ENCODE data around the gene RAB4A. TPM values are rescaled to one million over a fixed set of nuclear protein-coding genes. Genes with fewer than 3 reads are reported as not detected.

RAB4A gene
- total RNA-seq, 6 donors from 2014 or later, result 16.8 to 68.6 (median 42.4) TPM

DNA sequence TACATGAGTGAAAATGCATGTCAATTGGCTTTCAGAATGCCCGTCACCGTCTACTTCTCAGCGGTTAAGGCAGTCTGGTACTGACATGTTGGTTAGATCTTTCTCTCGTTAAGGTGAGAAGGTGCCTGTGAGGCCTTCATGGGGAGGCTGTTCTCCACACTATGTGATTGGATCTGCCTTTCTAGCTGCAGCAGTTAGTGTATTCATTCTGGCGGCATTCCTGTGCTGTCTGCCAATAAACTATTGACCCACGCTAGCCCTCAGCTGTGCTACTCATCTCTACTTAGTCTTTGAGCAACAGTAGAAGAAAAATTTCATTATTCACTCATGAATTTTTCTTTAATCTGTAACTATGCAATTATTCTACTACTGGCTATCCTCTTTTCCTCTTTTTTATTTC is 39.9 kb downstream of the RAB4A start:
- DNase-seq (no peak), ATAC-seq (ENCODE audit: low FRiP score in 2 of 2) (no peak)
- H3K27me3 ChIP-seq, result no peaks in the 10 kb centered on the region
- H3K4me1 ChIP-seq, result no peaks in the 10 kb centered on the region
- TF ChIP-seq POLR2A (IDR thresholded peaks at IDR 0.05) (no peak), EP300 (IDR thresholded peaks at IDR 0.05) (no peak), POLR2AphosphoS5 (IDR thresholded peaks at IDR 0.05) (no peak)
- TF ChIP-seq, protein P1, sequence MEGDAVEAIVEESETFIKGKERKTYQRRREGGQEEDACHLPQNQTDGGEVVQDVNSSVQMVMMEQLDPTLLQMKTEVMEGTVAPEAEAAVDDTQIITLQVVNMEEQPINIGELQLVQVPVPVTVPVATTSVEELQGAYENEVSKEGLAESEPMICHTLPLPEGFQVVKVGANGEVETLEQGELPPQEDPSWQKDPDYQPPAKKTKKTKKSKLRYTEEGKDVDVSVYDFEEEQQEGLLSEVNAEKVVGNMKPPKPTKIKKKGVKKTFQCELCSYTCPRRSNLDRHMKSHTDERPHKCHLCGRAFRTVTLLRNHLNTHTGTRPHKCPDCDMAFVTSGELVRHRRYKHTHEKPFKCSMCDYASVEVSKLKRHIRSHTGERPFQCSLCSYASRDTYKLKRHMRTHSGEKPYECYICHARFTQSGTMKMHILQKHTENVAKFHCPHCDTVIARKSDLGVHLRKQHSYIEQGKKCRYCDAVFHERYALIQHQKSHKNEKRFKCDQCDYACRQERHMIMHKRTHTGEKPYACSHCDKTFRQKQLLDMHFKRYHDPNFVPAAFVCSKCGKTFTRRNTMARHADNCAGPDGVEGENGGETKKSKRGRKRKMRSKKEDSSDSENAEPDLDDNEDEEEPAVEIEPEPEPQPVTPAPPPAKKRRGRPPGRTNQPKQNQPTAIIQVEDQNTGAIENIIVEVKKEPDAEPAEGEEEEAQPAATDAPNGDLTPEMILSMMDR (IDR thresholded peaks at IDR 0.05), result no peak
- no peaks in the 10 kb centered on the region for H3K9me3 ChIP-seq
- no peak overlapping the region for H3K27ac ChIP-seq
- peaks cover 0 to 16% (median 6%) of the 10 kb centered on the region in 4 donors for H3K36me3 ChIP-seq
- 86 to 88% methylated on average over 6 of the region's 6 CpGs for WGBS, 2 donors
- H3K4me3 ChIP-seq, result no peak overlapping the region

DNA sequence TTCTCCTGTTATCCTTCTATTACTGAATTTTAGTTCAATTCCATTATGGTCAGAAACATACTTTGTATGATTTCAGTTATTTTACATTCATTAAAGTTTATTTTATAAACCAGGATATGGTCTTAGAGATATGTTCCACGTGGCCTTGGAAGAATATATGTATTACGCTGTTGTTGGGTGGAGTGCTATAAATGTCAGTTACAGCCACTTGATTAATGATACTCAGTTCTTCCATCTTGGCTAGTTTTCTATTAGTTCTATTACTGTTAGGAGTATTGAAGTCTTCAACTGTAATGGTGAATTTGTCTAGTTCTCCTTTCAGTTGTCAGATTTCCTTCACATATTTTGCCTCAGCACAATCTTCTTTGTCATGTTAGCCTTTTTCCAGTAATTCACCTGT is 45.3 kb downstream of the RAB4A start:
- Histone ChIP-seq H3K4me3 (no peak overlapping the region), H3K36me3 (peaks cover 0 to 7% (median 5%) of the 10 kb centered on the region in 4 donors), H3K4me1 (no peaks in the 10 kb centered on the region), H3K27ac (no peak overlapping the region), H3K27me3 (no peaks in the 10 kb centered on the region), H3K9me3 (no peaks in the 10 kb centered on the region)
- WGBS, 2 donors, result 77 to 84% methylated on average over 2 of the region's 2 CpGs
- ATAC-seq (ENCODE audit: low FRiP score in 2 of 2), result no peak
- no peak for TF ChIP-seq POLR2A (IDR thresholded peaks at IDR 0.05)
- TF ChIP-seq, protein P1 (IDR thresholded peaks at IDR 0.05), result no peak
- TF ChIP-seq EP300 (IDR thresholded peaks at IDR 0.05), result no peak
- TF ChIP-seq POLR2AphosphoS5 (IDR thresholded peaks at IDR 0.05), result no peak
- DNase-seq, result no peak

GRCh38 chr1:229318056-229318455 is 47.1 kb downstream of the RAB4A start:
- Histone ChIP-seq H3K9me3 (no peaks in the 10 kb centered on the region), H3K4me3 (no peak overlapping the region), H3K4me1 (no peaks in the 10 kb centered on the region), H3K27ac (no peak overlapping the region), H3K36me3 (peaks cover 0 to 8% (median 5%) of the 10 kb centered on the region in 4 donors), H3K27me3 (no peaks in the 10 kb centered on the region)
- ATAC-seq (ENCODE audit: low FRiP score in 2 of 2) (no peak), DNase-seq (no peak)
- WGBS, 2 donors, result 61 to 64% methylated on average over 4 of the region's 4 CpGs
- TF ChIP-seq POLR2A (IDR thresholded peaks at IDR 0.05) (no peak), POLR2AphosphoS5 (IDR thresholded peaks at IDR 0.05) (no peak)
- TF ChIP-seq, protein P1 (IDR thresholded peaks at IDR 0.05), result no peak

GRCh38 chr1:229319487-229319886 is 48.6 kb downstream of the RAB4A start:
- DNase-seq (no peak), ATAC-seq (ENCODE audit: low FRiP score in 2 of 2) (no peak)
- no peaks in the 10 kb centered on the region for H3K9me3 ChIP-seq
- no peaks in the 10 kb centered on the region for H3K4me1 ChIP-seq
- TF ChIP-seq POLR2AphosphoS5 (IDR thresholded peaks at IDR 0.05), result no peak
- no peak overlapping the region for H3K4me3 ChIP-seq
- H3K27ac ChIP-seq, result no peak overlapping the region
- no peaks in the 10 kb centered on the region for H3K27me3 ChIP-seq
- WGBS, 2 donors, result 89 to 92% methylated on average over 6 to 7 of the region's 7 CpGs
- peaks cover 0 to 18% (median 5%) of the 10 kb centered on the region in 4 donors for H3K36me3 ChIP-seq

GRCh38 chr1:229323201-229323600 is 52.3 kb downstream of the RAB4A start:
- Histone ChIP-seq H3K4me1 (peaks cover 0 to 4% (median 4%) of the 10 kb centered on the region in 4 donors), H3K36me3 (peaks cover 0 to 30% (median 7%) of the 10 kb centered on the region in 4 donors), H3K4me3 (no peak overlapping the region), H3K9me3 (no peaks in the 10 kb centered on the region), H3K27ac (no peak overlapping the region), H3K27me3 (no peaks in the 10 kb centered on the region)
- ATAC-seq (ENCODE audit: low FRiP score in 2 of 2), result no peak
- TF ChIP-seq POLR2AphosphoS5 (IDR thresholded peaks at IDR 0.05) (no peak), POLR2A (IDR thresholded peaks at IDR 0.05) (no peak), EP300 (IDR thresholded peaks at IDR 0.05) (no peak)
- TF ChIP-seq, protein P1 (IDR thresholded peaks at IDR 0.05), result no peak
- DNase-seq, result no peak
- 88 to 91% methylated on average over 7 of the region's 7 CpGs for WGBS, 2 donors

All from upper lobe of left lung (tissue), 6 donors.